Activated CD8-positive, alpha-beta T cell treated with anti-CD3 and anti-CD28 coated beads for 36 hours (primary cell): ENCODE measurements around the gene PRR5. TPM values are rescaled to one million over a fixed set of nuclear protein-coding genes. Genes with fewer than 3 reads are reported as not detected.

Source experiments
- ATAC-seq: fragments of 200-7000 bp; cut with Tn5 transposase; one replicate; pipeline ENCODE4 v1.10.0; 2021; ENCODE audit warnings: mild to moderate bottlenecking, moderate library complexity
- CTCF ChIA-PET: fragments of 350-600 bp; sonication (Branson Sonifier 250); formaldehyde crosslinking; loops from one replicate; lab custom pipeline; 2021; ENCODE audit warnings: antibody characterized with exemption; lab: Charles Lee
- POLR2A ChIA-PET: fragments of 350-600 bp; sonication (Branson Sonifier 250); formaldehyde crosslinking; loops from one replicate; lab custom pipeline; 2021; ENCODE audit warnings: antibody characterized with exemption; lab: Charles Lee
- DNase-seq: peaks from one replicate; pipeline ENCODE4 v3.0.0-alpha.2; 2020
- H3K27ac Mint-ChIP-seq: one replicate; pipeline ENCODE4 v1.8.0; 2021; ENCODE audit warnings: mild to moderate bottlenecking, mixed read lengths
- H3K27me3 Mint-ChIP-seq: one replicate; pipeline ENCODE4 v1.8.0; 2021; ENCODE audit warnings: mixed read lengths
- H3K36me3 Mint-ChIP-seq: one replicate; pipeline ENCODE4 v1.8.0; 2021; ENCODE audit warnings: low read depth, mixed read lengths
- H3K4me1 Mint-ChIP-seq: one replicate; pipeline ENCODE4 v1.8.0; 2021; ENCODE audit warnings: low read depth, mixed read lengths
- H3K4me3 Mint-ChIP-seq: one replicate; pipeline ENCODE4 v1.8.0; 2021; ENCODE audit warnings: mild to moderate bottlenecking, moderate library complexity, mixed read lengths
- H3K9me3 Mint-ChIP-seq: one replicate; pipeline ENCODE4 v1.8.0; 2021; ENCODE audit warnings: mixed read lengths
- intact Hi-C: fragments of 100-400 bp; cut with micrococcal nuclease; formaldehyde crosslinking; loops from one replicate; pipeline ENCODE4 v1.10.0; 2022
- total RNA-seq, 2 experiments: library from RNA; stranded (reverse); gene quantifications; one replicate each; pipeline ENCODE4 v1.2.3, GENCODE V29; 2021
- TF ChIP-seq, protein P1 (sequence below): fragments of 200-600 bp; IDR thresholded peaks from one replicate; pipeline ENCODE4 v1.8.0; 2022; ENCODE audit warnings: antibody characterized with exemption, mild to moderate bottlenecking

PRR5 gene
- total RNA-seq, 2 experiments from 2014 or later, result 26.8 to 27.3 TPM

GRCh38 chr22:44730490-44731356 is 28.7 kb downstream of the PRR5 start:
- peaks cover 22% of the 10 kb centered on the region for H3K4me1 Mint-ChIP-seq
- intact Hi-C loops, result no loop called here
- H3K27me3 Mint-ChIP-seq, result no peaks in the 10 kb centered on the region
- ChIA-PET POLR2A (interaction anchor here (1.0 to 1.4 kb wide), 2 partner anchors 13 to 18 kb away, joined by 3 to 5 read pairs; no protein-coding TSS in a partner anchor), CTCF (interaction anchor here (1.2 to 2.7 kb wide), 3 partner anchors 15 to 47 kb away, joined by 3 to 12 read pairs (median 7); no protein-coding TSS in a partner anchor)
- no peak overlapping the region for H3K27ac Mint-ChIP-seq
- peaks cover 14% of the 10 kb centered on the region for H3K36me3 Mint-ChIP-seq
- DNase-seq (no peak), ATAC-seq (no peak)
- TF ChIP-seq, protein P1, sequence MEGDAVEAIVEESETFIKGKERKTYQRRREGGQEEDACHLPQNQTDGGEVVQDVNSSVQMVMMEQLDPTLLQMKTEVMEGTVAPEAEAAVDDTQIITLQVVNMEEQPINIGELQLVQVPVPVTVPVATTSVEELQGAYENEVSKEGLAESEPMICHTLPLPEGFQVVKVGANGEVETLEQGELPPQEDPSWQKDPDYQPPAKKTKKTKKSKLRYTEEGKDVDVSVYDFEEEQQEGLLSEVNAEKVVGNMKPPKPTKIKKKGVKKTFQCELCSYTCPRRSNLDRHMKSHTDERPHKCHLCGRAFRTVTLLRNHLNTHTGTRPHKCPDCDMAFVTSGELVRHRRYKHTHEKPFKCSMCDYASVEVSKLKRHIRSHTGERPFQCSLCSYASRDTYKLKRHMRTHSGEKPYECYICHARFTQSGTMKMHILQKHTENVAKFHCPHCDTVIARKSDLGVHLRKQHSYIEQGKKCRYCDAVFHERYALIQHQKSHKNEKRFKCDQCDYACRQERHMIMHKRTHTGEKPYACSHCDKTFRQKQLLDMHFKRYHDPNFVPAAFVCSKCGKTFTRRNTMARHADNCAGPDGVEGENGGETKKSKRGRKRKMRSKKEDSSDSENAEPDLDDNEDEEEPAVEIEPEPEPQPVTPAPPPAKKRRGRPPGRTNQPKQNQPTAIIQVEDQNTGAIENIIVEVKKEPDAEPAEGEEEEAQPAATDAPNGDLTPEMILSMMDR, result no peak
- no peaks in the 10 kb centered on the region for H3K9me3 Mint-ChIP-seq
- no peak overlapping the region for H3K4me3 Mint-ChIP-seq

DNA sequence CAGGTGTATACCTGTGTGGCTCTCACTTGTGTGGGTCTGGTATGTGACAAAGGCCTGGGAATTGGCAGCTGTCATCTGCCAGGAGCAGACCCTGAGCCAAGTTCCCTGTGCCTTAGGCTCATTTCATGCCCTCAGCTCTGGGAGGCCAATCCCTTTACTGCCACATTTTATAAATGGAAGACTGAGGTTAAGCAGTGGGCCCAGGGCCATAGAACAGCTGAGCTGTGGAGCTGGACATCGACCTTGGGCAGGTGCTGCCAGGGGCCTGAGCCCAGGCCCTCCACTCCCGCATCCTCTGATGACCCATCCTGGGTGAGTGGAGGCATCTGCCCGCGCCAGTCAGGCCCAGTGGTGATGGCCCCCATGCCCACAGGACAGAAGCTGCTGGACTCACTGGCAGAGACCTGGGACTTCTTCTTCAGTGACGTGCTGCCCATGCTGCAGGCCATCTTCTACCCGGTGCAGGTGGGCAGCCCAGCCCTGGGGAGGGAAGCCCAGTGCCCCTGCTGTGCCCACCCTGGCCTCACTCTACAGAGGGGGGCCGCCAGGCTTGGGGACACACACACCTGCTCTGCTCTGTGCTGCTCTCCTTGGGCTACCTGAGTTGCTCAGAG is 29.5 kb downstream of the PRR5 start:
- TF ChIP-seq, protein P1, result no peak
- Mint-ChIP-seq H3K27ac (no peak overlapping the region), H3K9me3 (no peaks in the 10 kb centered on the region), H3K4me3 (no peak overlapping the region), H3K4me1 (peaks cover 22% of the 10 kb centered on the region), H3K36me3 (peaks cover 14% of the 10 kb centered on the region), H3K27me3 (no peaks in the 10 kb centered on the region)
- no peak for DNase-seq
- ChIA-PET CTCF (interaction anchor here (2.7 kb wide), 1 partner anchor 33 kb away, joined by 12 read pairs; no protein-coding TSS in a partner anchor), POLR2A (interaction anchor here (1.0 to 1.4 kb wide), 2 partner anchors 19 to 27 kb away, joined by 3 to 5 read pairs; no protein-coding TSS in a partner anchor)
- ATAC-seq, result no peak
- intact Hi-C loops, result no loop called here

- no peak for ATAC-seq
- ChIA-PET POLR2A (interaction anchor here (1.0 kb wide), 1 partner anchor 28 kb away, joined by 3 read pairs; no protein-coding TSS in a partner anchor), CTCF (interaction anchor here (2.7 to 5.9 kb wide), 2 partner anchors 34 kb away, joined by 12 to 46 read pairs; no protein-coding TSS in a partner anchor)
- H3K9me3 Mint-ChIP-seq, result no peaks in the 10 kb centered on the region
- peaks cover 14% of the 10 kb centered on the region for H3K36me3 Mint-ChIP-seq
- H3K4me1 Mint-ChIP-seq, result peaks cover 22% of the 10 kb centered on the region
- intact Hi-C loops, result no loop called here
- no peak overlapping the region for H3K27ac Mint-ChIP-seq
- no peak overlapping the region for H3K4me3 Mint-ChIP-seq
- H3K27me3 Mint-ChIP-seq, result no peaks in the 10 kb centered on the region
- TF ChIP-seq, protein P1, result no peak
- DNase-seq, result no peak
Measured at GRCh38 chr22:44732017-44732561, 30.1 kb downstream of the PRR5 start.

DNA sequence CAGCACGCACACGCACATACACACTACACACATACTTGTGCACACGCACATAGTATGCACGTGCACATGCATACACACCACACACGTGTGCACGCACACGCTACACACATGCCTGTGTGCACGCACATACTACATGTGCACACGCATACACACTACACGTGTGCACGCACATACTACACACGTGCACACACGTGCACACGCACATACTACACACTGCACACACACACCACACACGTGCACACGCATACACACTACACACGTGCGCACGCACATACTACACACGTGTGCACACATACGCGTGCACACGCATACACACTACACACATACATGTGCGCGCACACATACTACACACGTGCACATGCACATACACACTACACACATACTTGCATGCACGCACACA is 30.7 kb downstream of the PRR5 start:
- TF ChIP-seq, protein P1, result no peak
- H3K27me3 Mint-ChIP-seq, result no peaks in the 10 kb centered on the region
- intact Hi-C loops, result no loop called here
- no peak overlapping the region for H3K27ac Mint-ChIP-seq
- ChIA-PET POLR2A (no interaction called here), CTCF (interaction anchor here (5.9 kb wide), 1 partner anchor 35 kb away, joined by 46 read pairs; no protein-coding TSS in a partner anchor)
- H3K4me1 Mint-ChIP-seq, result peaks cover 21% of the 10 kb centered on the region
- no peak overlapping the region for H3K4me3 Mint-ChIP-seq
- DNase-seq (no peak), ATAC-seq (no peak)
- no peaks in the 10 kb centered on the region for H3K9me3 Mint-ChIP-seq
- peaks cover 13% of the 10 kb centered on the region for H3K36me3 Mint-ChIP-seq
